Measurements from ENCODE around the gene C15orf39. TPM values are rescaled to one million over a fixed set of nuclear protein-coding genes. Genes with fewer than 3 reads are reported as not detected.
"Not testable (repeated sequence)": the region's sequence is repeated elsewhere in the genome, so short reads cannot be mapped to it uniquely, and the experiment has no call there.

Gene C15orf39
- total RNA-seq, 2 donors from 2014 or later = 17.9 to 96.3 TPM

GRCh38 chr15:75225951-75226732, 24.5 kb downstream of the C15orf39 start:
- H3K9me3 ChIP-seq = no peaks in the 10 kb centered on the region
- DNase-seq (ENCODE audit: low spot score) = no peak
- no peaks in the 10 kb centered on the region for H3K27me3 ChIP-seq (replicated peaks; ENCODE audit: insufficient read depth)
- no peak overlapping the region for H3K27ac ChIP-seq
- no peaks in the 10 kb centered on the region for H3K4me1 ChIP-seq (replicated peaks)
- intact Hi-C loops (cut with DNase I) = no loop called here
- no peaks in the 10 kb centered on the region for H3K36me3 ChIP-seq
- H3K4me3 ChIP-seq = no peak overlapping the region
- WGBS = 94% methylated on average over 16 of the region's 16 CpGs
- TF ChIP-seq POLR2A (IDR thresholded peaks at IDR 0.05) (no peak), CTCF (IDR thresholded peaks at IDR 0.05) (no peak), POLR2AphosphoS5 (IDR thresholded peaks at IDR 0.05) (no peak)

GRCh38 chr15:75227112-75227511, 25.4 kb downstream of the C15orf39 start:
- H3K27ac ChIP-seq; DNase-seq (ENCODE audit: low spot score); H3K9me3 ChIP-seq; H3K4me1 ChIP-seq (replicated peaks); H3K4me3 ChIP-seq; H3K27me3 ChIP-seq (replicated peaks; ENCODE audit: insufficient read depth); H3K36me3 ChIP-seq; intact Hi-C loops (cut with DNase I): not testable (repeated sequence)
- 56% methylated on average over 7 of the region's 7 CpGs for WGBS

GRCh38 chr15:75227663-75228280, 26.1 kb downstream of the C15orf39 start:
- no peak for DNase-seq (ENCODE audit: low spot score)
- Histone ChIP-seq H3K4me1 (replicated peaks) (no peaks in the 10 kb centered on the region), H3K9me3 (no peaks in the 10 kb centered on the region), H3K4me3 (no peak overlapping the region), H3K36me3 (no peaks in the 10 kb centered on the region), H3K27me3 (replicated peaks; ENCODE audit: insufficient read depth) (no peaks in the 10 kb centered on the region), H3K27ac (no peak overlapping the region)
- TF ChIP-seq CTCF (IDR thresholded peaks at IDR 0.05) = no peak
- TF ChIP-seq POLR2A (IDR thresholded peaks at IDR 0.05) = no peak
- no peak for TF ChIP-seq POLR2AphosphoS5 (IDR thresholded peaks at IDR 0.05)
- 86% methylated on average over 13 of the region's 13 CpGs for WGBS
- intact Hi-C loops (cut with DNase I) = no loop called here

- WGBS = 84% methylated on average over 9 of the region's 9 CpGs
Measured at GRCh38 chr15:75228787-75229186, 27.1 kb downstream of the C15orf39 start.

More at GRCh38 chr15:75228787-75229186, 27.1 kb downstream of the C15orf39 start:
- intact Hi-C loops (cut with DNase I) = no loop called here
- H3K27me3 ChIP-seq (replicated peaks; ENCODE audit: insufficient read depth) = no peaks in the 10 kb centered on the region
- H3K27ac ChIP-seq = no peak overlapping the region
- no peak overlapping the region for H3K4me3 ChIP-seq
- H3K36me3 ChIP-seq = no peaks in the 10 kb centered on the region
- H3K4me1 ChIP-seq (replicated peaks) = no peaks in the 10 kb centered on the region
- DNase-seq (ENCODE audit: low spot score) = no peak
- no peaks in the 10 kb centered on the region for H3K9me3 ChIP-seq
- TF ChIP-seq POLR2A (IDR thresholded peaks at IDR 0.05) (no peak), POLR2AphosphoS5 (IDR thresholded peaks at IDR 0.05) (no peak), CTCF (IDR thresholded peaks at IDR 0.05) (no peak)

Measured in prostate gland (tissue), 2 donors.